Glutamatergic neuron (in vitro differentiated cells): Measurements from ENCODE around the gene RPL10. TPM values are rescaled to one million over a fixed set of nuclear protein-coding genes. Genes with fewer than 3 reads are reported as not detected.

Experiments
- DNase-seq: peaks from one replicate; pipeline ENCODE4 v3.0.0; 2022
- H3K27ac Mint-ChIP-seq: one replicate; pipeline ENCODE4 v1.8.0; 2020; ENCODE audit warnings: mild to moderate bottlenecking, mixed read lengths, inconsistent platforms; ENCODE audit not compliant: unreplicated experiment
- H3K27me3 Mint-ChIP-seq: one replicate; pipeline ENCODE4 v1.8.0; 2020; ENCODE audit warnings: mild to moderate bottlenecking, moderate library complexity, mixed read lengths, inconsistent platforms; ENCODE audit not compliant: unreplicated experiment
- H3K36me3 Mint-ChIP-seq: one replicate; pipeline ENCODE4 v1.8.0; 2020; ENCODE audit warnings: mild to moderate bottlenecking, mixed read lengths, inconsistent platforms; ENCODE audit not compliant: unreplicated experiment
- H3K4me1 Mint-ChIP-seq: one replicate; pipeline ENCODE4 v1.8.0; 2020; ENCODE audit warnings: mild to moderate bottlenecking, low read depth, mixed read lengths, inconsistent platforms; ENCODE audit not compliant: unreplicated experiment
- H3K4me3 Mint-ChIP-seq: one replicate; pipeline ENCODE4 v1.8.0; 2020; ENCODE audit warnings: mild to moderate bottlenecking, mixed read lengths, inconsistent platforms; ENCODE audit not compliant: unreplicated experiment
- H3K9me3 Mint-ChIP-seq: one replicate; pipeline ENCODE4 v1.8.0; 2020; ENCODE audit warnings: mild to moderate bottlenecking, moderate library complexity, mixed read lengths, inconsistent platforms; ENCODE audit not compliant: unreplicated experiment
- CTCF ChIP-seq: fragments of 200-600 bp; sonication (generic); IDR thresholded peaks from one replicate; pipeline ENCODE4 v1.5.0; 2021; ENCODE audit not compliant: partially characterized antibody, unreplicated experiment
- long read RNA-seq: library from polyadenylated mRNA; unstranded; transcript quantifications from one replicate; pipeline ENCODE4 v2.0.0, GENCODE V29; 2020; ENCODE audit not compliant: unreplicated experiment
- total RNA-seq: library from RNA; stranded (reverse); fragmentation: NEBNext Ultra II Directional; extraction: Animal tissue kit (Norgen Biotek cat#: 25700); gene quantifications from one replicate; pipeline ENCODE4 v1.2.1, GENCODE V29; 2021; ENCODE audit not compliant: unreplicated experiment

Gene RPL10
- total RNA-seq = 1,779 TPM
- long read RNA-seq, transcript RPL10-216 (5 exons, 1,369 nt) = minor isoform, 8 of 3,132 reads
- long read RNA-seq, transcript RPL10-214 (5 exons, 839 nt) = minor isoform, 9 of 3,132 reads
- long read RNA-seq, transcript RPL10-204 (7 exons, 2,318 nt) = minor isoform, 95 of 3,132 reads
- long read RNA-seq, transcript RPL10-201 (6 exons, 2,278 nt) = major isoform, 2,937 of 3,132 reads
- long read RNA-seq, partial matches to known transcripts = 55 of 3,132 reads
- long read RNA-seq, other reads (novel, unspliced or antisense) = 16 of 3,132 reads

- Mint-ChIP-seq H3K4me3 (peak within 1 kb of the TSS; percentile 99), H3K27me3 (peaks cover 11% of the 10 kb centered on the region), H3K27ac (peak within 1 kb of the TSS; percentile 99), H3K4me1 (peaks cover 3% of the 10 kb centered on the region), H3K9me3 (peaks cover 14% of the 10 kb centered on the region), H3K36me3 (peaks cover 5% of the 10 kb centered on the region)
- no peak for TF ChIP-seq CTCF
- peak; percentile 90 for DNase-seq
Observed at GRCh38 chrX:154397888-154398667, at the start of gene RPL10. Gene RPL10, plus strand, starts transcription at chrX:154398377. Its CDS starts 143 bp downstream, at chrX:154398520.

- no peaks in the 10 kb centered on the region for H3K4me1 Mint-ChIP-seq
- peaks cover 7% of the 10 kb centered on the region for H3K9me3 Mint-ChIP-seq
- no peak overlapping the region for H3K27ac Mint-ChIP-seq
- no peak overlapping the region for H3K4me3 Mint-ChIP-seq
- H3K27me3 Mint-ChIP-seq = peaks cover 3% of the 10 kb centered on the region
- peak; percentile 5 for DNase-seq
- H3K36me3 Mint-ChIP-seq = no peaks in the 10 kb centered on the region
- TF ChIP-seq CTCF = no peak
Observed at GRCh38 chrX:154348646-154349358, 49.4 kb upstream of the RPL10 start.

- TF ChIP-seq CTCF = no peak
- H3K27ac Mint-ChIP-seq = no peak overlapping the region
- peaks cover 3% of the 10 kb centered on the region for H3K27me3 Mint-ChIP-seq
Observed at GRCh38 chrX:154349359-154349935, 48.7 kb upstream of the RPL10 start.

GRCh38 chrX:154349979-154350378 is 48.2 kb upstream of the RPL10 start:
- Mint-ChIP-seq H3K36me3 (no peaks in the 10 kb centered on the region), H3K27me3 (peaks cover 3% of the 10 kb centered on the region), H3K9me3 (peaks cover 7% of the 10 kb centered on the region), H3K4me3 (no peak overlapping the region), H3K4me1 (no peaks in the 10 kb centered on the region), H3K27ac (no peak overlapping the region)
- DNase-seq = peak; percentile 8
- TF ChIP-seq CTCF = no peak

More at GRCh38 chrX:154349359-154349935, 48.7 kb upstream of the RPL10 start:
- DNase-seq = peak; percentile 6
- Mint-ChIP-seq H3K4me1 (no peaks in the 10 kb centered on the region), H3K36me3 (no peaks in the 10 kb centered on the region), H3K4me3 (no peak overlapping the region), H3K9me3 (peaks cover 7% of the 10 kb centered on the region)
